ENCODE measurements around the gene FOXL2NB. TPM values are rescaled to one million over a fixed set of nuclear protein-coding genes. Genes with fewer than 3 reads are reported as not detected.

Gene FOXL2NB
- total RNA-seq, 1 donor from 2014 or later: 5.2 TPM

- no peak for FAIRE-seq
- Histone ChIP-seq H3K4me2 (ENCODE audit: low read length) (peak overlapping the region; percentile 72), H2AFZ (ENCODE audit: low read depth, low read length) (peak overlapping the region; percentile 56)
Measured at GRCh38 chr3:138960417-138960852, 13.4 kb downstream of the FOXL2NB start.

GRCh38 chr3:138962854-138963560 lies 16.0 kb downstream of the FOXL2NB start:
- Histone ChIP-seq H3K79me2 (ENCODE audit: insufficient read depth, low read length) (no peaks in the 10 kb centered on the region), H3K27ac (ENCODE audit: low read depth, low read length) (no peak overlapping the region), H3K36me3 (ENCODE audit: insufficient read depth, low read length) (no peaks in the 10 kb centered on the region), H3K9me3 (ENCODE audit: insufficient read depth, low read depth, low read length) (no peaks in the 10 kb centered on the region), H3K27me3 (ENCODE audit: insufficient read depth, low read length) (peaks cover 21% of the 10 kb centered on the region), H3K4me3 (ENCODE audit: insufficient read depth, low read depth, low read length) (no peak overlapping the region), H3K9ac (ENCODE audit: low read length) (no peak overlapping the region), H3K4me2 (ENCODE audit: low read length) (no peak overlapping the region), H3K4me1 (ENCODE audit: insufficient read depth, low read length) (no peaks in the 10 kb centered on the region), H4K20me1 (ENCODE audit: insufficient read depth, low read length) (no peaks in the 10 kb centered on the region), H2AFZ (ENCODE audit: low read depth, low read length) (no peak overlapping the region)
- H3K27ac Mint-ChIP-seq (ENCODE audit: unreplicated experiment): no peak overlapping the region
- DNase-seq (ENCODE audit: low read depth) (no peak), FAIRE-seq (no peak)
- H3K9me3 Mint-ChIP-seq (ENCODE audit: unreplicated experiment): peaks cover 2% of the 10 kb centered on the region
- no peak overlapping the region for H3K4me3 Mint-ChIP-seq (ENCODE audit: unreplicated experiment)
- no peaks in the 10 kb centered on the region for H3K36me3 Mint-ChIP-seq (ENCODE audit: low read depth, unreplicated experiment)
- peaks cover 31% of the 10 kb centered on the region for H3K27me3 Mint-ChIP-seq (ENCODE audit: low read depth, unreplicated experiment)
- H3K4me1 Mint-ChIP-seq (ENCODE audit: low read depth, unreplicated experiment): no peaks in the 10 kb centered on the region
- TF ChIP-seq CTCF (IDR thresholded peaks at IDR 0.05; ENCODE audit: insufficient read depth, low read depth, low read length): no peak
- TF ChIP-seq EZH2 (IDR thresholded peaks at IDR 0.05; ENCODE audit: insufficient read depth, low read length): no peak

More at GRCh38 chr3:138960417-138960852, 13.4 kb downstream of the FOXL2NB start:
- Histone ChIP-seq H3K4me3 (ENCODE audit: insufficient read depth, low read depth, low read length) (no peak overlapping the region), H3K27me3 (ENCODE audit: insufficient read depth, low read length) (peaks cover 21% of the 10 kb centered on the region), H3K9me3 (ENCODE audit: insufficient read depth, low read depth, low read length) (no peaks in the 10 kb centered on the region), H3K36me3 (ENCODE audit: insufficient read depth, low read length) (no peaks in the 10 kb centered on the region), H3K27ac (ENCODE audit: low read depth, low read length) (no peak overlapping the region), H3K4me1 (ENCODE audit: insufficient read depth, low read length) (no peaks in the 10 kb centered on the region), H3K9ac (ENCODE audit: low read length) (no peak overlapping the region), H4K20me1 (ENCODE audit: insufficient read depth, low read length) (no peaks in the 10 kb centered on the region), H3K79me2 (ENCODE audit: insufficient read depth, low read length) (no peaks in the 10 kb centered on the region)
- DNase-seq (ENCODE audit: low read depth): no peak
- H3K36me3 Mint-ChIP-seq (ENCODE audit: low read depth, unreplicated experiment): no peaks in the 10 kb centered on the region
- no peak overlapping the region for H3K4me3 Mint-ChIP-seq (ENCODE audit: unreplicated experiment)
- no peaks in the 10 kb centered on the region for H3K4me1 Mint-ChIP-seq (ENCODE audit: low read depth, unreplicated experiment)
- no peaks in the 10 kb centered on the region for H3K9me3 Mint-ChIP-seq (ENCODE audit: unreplicated experiment)
- H3K27me3 Mint-ChIP-seq (ENCODE audit: low read depth, unreplicated experiment): peaks cover 36% of the 10 kb centered on the region
- no peak overlapping the region for H3K27ac Mint-ChIP-seq (ENCODE audit: unreplicated experiment)
- TF ChIP-seq CTCF (IDR thresholded peaks at IDR 0.05; ENCODE audit: insufficient read depth, low read depth, low read length): no peak
- peak; percentile 64 for TF ChIP-seq EZH2 (IDR thresholded peaks at IDR 0.05; ENCODE audit: insufficient read depth, low read length)

GRCh38 chr3:138964264-138964663 lies 17.2 kb downstream of the FOXL2NB start:
- Histone ChIP-seq H3K79me2 (ENCODE audit: insufficient read depth, low read length) (no peaks in the 10 kb centered on the region), H2AFZ (ENCODE audit: low read depth, low read length) (no peak overlapping the region), H3K27ac (ENCODE audit: low read depth, low read length) (no peak overlapping the region), H3K4me1 (ENCODE audit: insufficient read depth, low read length) (no peaks in the 10 kb centered on the region), H4K20me1 (ENCODE audit: insufficient read depth, low read length) (no peaks in the 10 kb centered on the region), H3K27me3 (ENCODE audit: insufficient read depth, low read length) (peaks cover 19% of the 10 kb centered on the region), H3K4me2 (ENCODE audit: low read length) (no peak overlapping the region), H3K9me3 (ENCODE audit: insufficient read depth, low read depth, low read length) (no peaks in the 10 kb centered on the region), H3K9ac (ENCODE audit: low read length) (no peak overlapping the region), H3K4me3 (ENCODE audit: insufficient read depth, low read depth, low read length) (no peak overlapping the region), H3K36me3 (ENCODE audit: insufficient read depth, low read length) (no peaks in the 10 kb centered on the region)
- FAIRE-seq (no peak), DNase-seq (ENCODE audit: low read depth) (no peak)
- Mint-ChIP-seq H3K27ac (ENCODE audit: unreplicated experiment) (no peak overlapping the region), H3K4me3 (ENCODE audit: unreplicated experiment) (no peak overlapping the region), H3K4me1 (ENCODE audit: low read depth, unreplicated experiment) (no peaks in the 10 kb centered on the region), H3K27me3 (ENCODE audit: low read depth, unreplicated experiment) (peaks cover 26% of the 10 kb centered on the region), H3K36me3 (ENCODE audit: low read depth, unreplicated experiment) (no peaks in the 10 kb centered on the region), H3K9me3 (ENCODE audit: unreplicated experiment) (peaks cover 2% of the 10 kb centered on the region)
- no peak for TF ChIP-seq CTCF (IDR thresholded peaks at IDR 0.05; ENCODE audit: insufficient read depth, low read depth, low read length)
- no peak for TF ChIP-seq EZH2 (IDR thresholded peaks at IDR 0.05; ENCODE audit: insufficient read depth, low read length)

All from astrocyte (in vitro differentiated cells and primary cell).